ENCODE measurements around the gene F12.

- TF ChIP-seq EZH2 (IDR thresholded peaks at IDR 0.05; ENCODE audit: insufficient read depth, poor library complexity, severe bottlenecking) (no peak), EZH2phosphoT487 (IDR thresholded peaks at IDR 0.05; ENCODE audit: insufficient read depth, low read depth) (no peak)
Observed at GRCh38 chr5:177414481-177414880, 5.1 kb upstream of the F12 start.

Data from GM23248 (cell line).